Vagina (tissue), 2 donors: ENCODE measurements around the gene RELA. TPM values are rescaled to one million over a fixed set of nuclear protein-coding genes. Genes with fewer than 3 reads are reported as not detected.
A peak's percentile ranks its signal among the peaks of the same experiment; 100 is the strongest.

ENCODE experiments used
- DNase-seq, 2 donors: peaks; one replicate each; pipeline ENCODE4 v3.0.0-alpha.2; 2017; ENCODE audit errors: extremely low spot score in 2 of 2
- H3K27ac ChIP-seq: fragments of 200-600 bp; sonication (generic); one replicate; pipeline ENCODE4 v1.5.1; 2019
- H3K27me3 ChIP-seq: fragments of 200-600 bp; sonication (generic); one replicate; pipeline ENCODE4 v1.5.1; 2019
- H3K36me3 ChIP-seq, 2 donors: fragments of 200-600 bp; sonication (generic); one replicate each; pipeline ENCODE4 v1.5.1; 2017 to 2019
- H3K4me1 ChIP-seq: fragments of 200-600 bp; sonication (generic); one replicate; pipeline ENCODE4 v1.5.1; 2019
- H3K4me3 ChIP-seq, 2 donors: fragments of 200-600 bp; sonication (generic); 1 replicate in 1 of 2; 2 replicates in 1 of 2; pipeline ENCODE4 v1.5.1; 2016 to 2019
- H3K9me3 ChIP-seq: fragments of 200-600 bp; sonication (generic); one replicate; pipeline ENCODE4 v1.5.1; 2019
- POLR2A ChIP-seq, 2 donors: fragments of 450-650 bp; IDR thresholded peaks; one replicate each; pipeline ENCODE4 v1.6.1; 2017; ENCODE audit warnings: antibody characterized with exemption in 2 of 2, mild to moderate bottlenecking in 2 of 2, moderate library complexity in 2 of 2
- POLR2AphosphoS5 ChIP-seq, 2 donors: sonication (generic); formaldehyde crosslinking; IDR thresholded peaks; one replicate each; pipeline ENCODE4 v1.9.0; 2017; ENCODE audit warnings: antibody characterized with exemption in 2 of 2, mild to moderate bottlenecking in 2 of 2, low read depth in 1 of 2; ENCODE audit not compliant: insufficient read depth in 1 of 2
- intact Hi-C: fragments of 100-400 bp; cut with DNase I; formaldehyde crosslinking; loops from one replicate; pipeline ENCODE4 v1.15.1; 2023
- total RNA-seq: library from RNA; depleted of rRNA; stranded (reverse); fragments of >200 nt; gene quantifications from one replicate; pipeline ENCODE4 v1.2.3, GENCODE V29; 2016
- TF ChIP-seq, protein P1 (sequence below), 3 experiments: fragments of 450-650 bp in 2 of 3; fragments of 200-600 bp in 1 of 3; sonication (generic) in 1 of 3; IDR thresholded peaks; one replicate each; pipeline ENCODE4 v1.5.1; 2017 to 2019; ENCODE audit warnings: antibody characterized with exemption in 3 of 3, mild to moderate bottlenecking in 2 of 3, moderate library complexity in 2 of 3

RELA gene
- total RNA-seq, 1 donor from 2014 or later = 59.2 TPM

DNA sequence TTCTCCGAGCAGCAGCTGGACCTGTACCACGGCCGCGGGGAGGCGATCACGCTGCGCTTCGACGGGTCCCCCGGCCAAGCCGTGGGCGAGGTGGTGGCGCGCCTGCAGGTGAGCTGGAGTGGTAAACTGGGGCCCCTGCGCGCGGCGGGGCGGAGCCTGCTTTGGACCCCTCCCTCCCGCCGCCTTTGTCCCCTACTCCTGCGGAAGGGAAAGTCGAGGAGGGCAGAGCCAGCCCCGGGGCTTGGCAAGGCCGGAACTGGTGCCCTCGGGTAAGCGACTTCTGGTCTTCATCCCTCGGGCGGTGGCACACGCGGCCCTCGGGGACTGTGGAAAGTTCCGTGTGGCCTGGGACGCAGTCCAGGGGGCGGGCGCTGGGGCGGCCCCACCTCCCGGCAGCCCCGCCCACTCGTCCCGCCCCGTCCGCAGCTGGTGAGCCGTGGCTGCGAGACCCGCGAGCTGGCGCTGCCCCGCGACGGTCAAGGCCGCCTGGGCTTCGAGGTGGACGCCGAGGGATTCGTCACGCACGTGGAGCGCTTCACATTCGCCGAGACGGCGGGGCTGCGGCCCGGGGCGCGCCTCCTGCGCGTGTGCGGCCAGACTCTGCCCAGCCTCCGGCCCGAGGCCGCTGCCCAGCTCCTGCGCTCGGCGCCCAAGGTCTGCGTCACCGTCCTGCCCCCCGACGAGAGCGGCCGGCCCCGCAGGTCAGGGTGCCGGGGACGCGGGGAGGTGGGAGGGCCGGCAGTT is 15.6 kb downstream of the RELA start:
- DNase-seq = no peak
- Histone ChIP-seq H3K4me3 (peak overlapping the region; percentile 21 to 42), H3K27me3 (no peaks in the 10 kb centered on the region), H3K4me1 (peaks cover 40% of the 10 kb centered on the region), H3K36me3 (peaks cover 0 to 15% of the 10 kb centered on the region in 2 donors), H3K9me3 (no peaks in the 10 kb centered on the region), H3K27ac (peak overlapping the region; percentile 53)
- intact Hi-C loops = no loop called here
- TF ChIP-seq, protein P1, sequence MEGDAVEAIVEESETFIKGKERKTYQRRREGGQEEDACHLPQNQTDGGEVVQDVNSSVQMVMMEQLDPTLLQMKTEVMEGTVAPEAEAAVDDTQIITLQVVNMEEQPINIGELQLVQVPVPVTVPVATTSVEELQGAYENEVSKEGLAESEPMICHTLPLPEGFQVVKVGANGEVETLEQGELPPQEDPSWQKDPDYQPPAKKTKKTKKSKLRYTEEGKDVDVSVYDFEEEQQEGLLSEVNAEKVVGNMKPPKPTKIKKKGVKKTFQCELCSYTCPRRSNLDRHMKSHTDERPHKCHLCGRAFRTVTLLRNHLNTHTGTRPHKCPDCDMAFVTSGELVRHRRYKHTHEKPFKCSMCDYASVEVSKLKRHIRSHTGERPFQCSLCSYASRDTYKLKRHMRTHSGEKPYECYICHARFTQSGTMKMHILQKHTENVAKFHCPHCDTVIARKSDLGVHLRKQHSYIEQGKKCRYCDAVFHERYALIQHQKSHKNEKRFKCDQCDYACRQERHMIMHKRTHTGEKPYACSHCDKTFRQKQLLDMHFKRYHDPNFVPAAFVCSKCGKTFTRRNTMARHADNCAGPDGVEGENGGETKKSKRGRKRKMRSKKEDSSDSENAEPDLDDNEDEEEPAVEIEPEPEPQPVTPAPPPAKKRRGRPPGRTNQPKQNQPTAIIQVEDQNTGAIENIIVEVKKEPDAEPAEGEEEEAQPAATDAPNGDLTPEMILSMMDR (IDR thresholded peaks at IDR 0.05) = no peak
- TF ChIP-seq POLR2A (IDR thresholded peaks at IDR 0.05) (no peak), POLR2AphosphoS5 (IDR thresholded peaks at IDR 0.05; ENCODE audit: insufficient read depth in 1 of 2, low read depth in 1 of 2) (no peak)

GRCh38 chr11:65646288-65646957 is 16.3 kb downstream of the RELA start:
- peak overlapping the region; percentile 53 for H3K27ac ChIP-seq
- H3K36me3 ChIP-seq = peaks cover 0 to 16% of the 10 kb centered on the region in 2 donors

GRCh38 chr11:65645710-65646109 is 17.0 kb downstream of the RELA start:
- Histone ChIP-seq H3K9me3 (no peaks in the 10 kb centered on the region), H3K4me1 (peaks cover 38% of the 10 kb centered on the region), H3K27me3 (no peaks in the 10 kb centered on the region), H3K36me3 (peaks cover 0 to 22% of the 10 kb centered on the region in 2 donors), H3K4me3 (no peak overlapping the region), H3K27ac (no peak overlapping the region)
- TF ChIP-seq POLR2AphosphoS5 (IDR thresholded peaks at IDR 0.05; ENCODE audit: insufficient read depth in 1 of 2, low read depth in 1 of 2) = no peak
- intact Hi-C loops = no loop called here
- no peak for DNase-seq

More at GRCh38 chr11:65646288-65646957, 16.3 kb downstream of the RELA start:
- Histone ChIP-seq H3K27me3 (no peaks in the 10 kb centered on the region), H3K4me3 (peak overlapping the region in 1 of 2 donors; percentile 42), H3K9me3 (no peaks in the 10 kb centered on the region), H3K4me1 (peaks cover 38% of the 10 kb centered on the region)
- DNase-seq = no peak
- intact Hi-C loops = no loop called here
- TF ChIP-seq, protein P1 (IDR thresholded peaks at IDR 0.05) = no peak

DNA sequence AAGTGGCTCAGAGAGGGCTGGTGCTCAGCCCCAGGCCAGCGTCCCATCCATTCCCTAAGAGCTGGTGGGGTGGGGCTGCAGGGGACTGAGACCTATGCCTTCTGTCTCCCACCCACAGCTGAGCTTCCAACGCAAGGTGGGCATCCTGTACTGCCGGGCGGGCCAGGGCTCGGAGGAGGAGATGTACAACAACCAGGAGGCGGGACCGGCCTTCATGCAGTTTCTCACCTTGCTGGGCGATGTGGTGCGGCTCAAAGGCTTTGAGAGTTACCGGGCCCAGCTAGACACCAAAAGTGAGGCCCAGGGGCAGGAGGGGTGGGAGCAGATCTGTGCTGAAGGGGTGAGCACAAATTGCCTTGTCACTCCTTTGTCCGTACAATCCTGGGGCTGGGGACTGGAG is 17.9 kb downstream of the RELA start:
- Histone ChIP-seq H3K36me3 (peaks cover 0 to 15% of the 10 kb centered on the region in 2 donors), H3K9me3 (no peaks in the 10 kb centered on the region), H3K27me3 (no peaks in the 10 kb centered on the region), H3K4me1 (peaks cover 38% of the 10 kb centered on the region), H3K27ac (no peak overlapping the region), H3K4me3 (no peak overlapping the region)
- DNase-seq = no peak
- TF ChIP-seq POLR2A (IDR thresholded peaks at IDR 0.05) = no peak
- TF ChIP-seq, protein P1 (IDR thresholded peaks at IDR 0.05) = no peak
- TF ChIP-seq POLR2AphosphoS5 (IDR thresholded peaks at IDR 0.05; ENCODE audit: insufficient read depth in 1 of 2, low read depth in 1 of 2) = no peak
- intact Hi-C loops = no loop called here

- no peak for DNase-seq
- TF ChIP-seq POLR2AphosphoS5 (IDR thresholded peaks at IDR 0.05; ENCODE audit: insufficient read depth in 1 of 2, low read depth in 1 of 2) (no peak), POLR2A (IDR thresholded peaks at IDR 0.05) (no peak)
- TF ChIP-seq, protein P1 (IDR thresholded peaks at IDR 0.05) = no peak
- H3K4me3 ChIP-seq = no peak overlapping the region
- H3K36me3 ChIP-seq = peaks cover 0 to 12% of the 10 kb centered on the region in 2 donors
- H3K4me1 ChIP-seq = peaks cover 39% of the 10 kb centered on the region
- intact Hi-C loops = no loop called here
- H3K27ac ChIP-seq = no peak overlapping the region
- no peaks in the 10 kb centered on the region for H3K27me3 ChIP-seq
- no peaks in the 10 kb centered on the region for H3K9me3 ChIP-seq
Measured at GRCh38 chr11:65643971-65644370, 18.7 kb downstream of the RELA start.
